NCI-H510A treated with DMSO at 0.1 percent for 48 hours (cell line): Measurements from ENCODE around the gene IGFLR1.

Experiments
- DNase-seq: peaks from one replicate; lab custom pipeline; 2025; lab: John Stamatoyannopoulos, UW

The IGFLR1 gene

DNA sequence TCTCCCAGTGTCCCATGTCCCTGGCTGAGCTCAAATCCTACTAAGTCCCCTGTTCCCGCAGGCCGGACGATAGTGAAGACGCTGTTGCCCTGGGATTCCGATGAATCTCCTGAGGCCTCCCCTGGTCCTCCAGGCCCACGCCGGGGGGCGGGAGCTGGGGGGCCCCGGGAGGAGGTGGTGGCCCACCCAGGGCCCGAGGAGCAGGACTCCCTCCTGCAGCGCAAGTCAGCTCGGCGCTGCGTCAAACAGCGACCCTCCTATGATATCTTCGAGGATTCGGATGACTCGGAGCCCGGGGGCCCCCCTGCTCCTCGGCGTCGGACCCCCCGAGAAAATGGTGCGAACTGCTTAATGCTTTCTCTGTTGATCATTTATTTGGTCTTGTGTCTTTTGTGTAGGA is 18.6 kb downstream of the IGFLR1 start:
- DNase-seq, result no peak

DNA sequence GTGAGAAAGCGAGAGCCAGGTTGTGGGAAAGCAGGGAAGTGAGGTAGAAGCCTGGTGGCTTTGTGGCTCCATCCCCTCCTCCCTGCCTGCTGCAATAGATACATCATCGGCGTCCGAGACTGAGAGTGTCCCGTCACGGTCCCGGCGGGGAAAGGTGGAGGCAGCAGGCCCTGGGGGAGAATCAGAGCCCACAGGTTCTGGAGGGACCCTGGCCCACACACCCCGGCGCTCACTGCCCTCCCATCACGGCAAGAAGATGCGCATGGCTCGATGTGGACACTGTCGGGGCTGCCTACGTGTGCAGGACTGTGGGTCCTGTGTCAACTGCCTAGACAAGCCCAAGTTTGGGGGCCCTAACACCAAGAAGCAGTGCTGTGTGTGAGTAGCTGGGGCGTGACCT is 19.4 kb downstream of the IGFLR1 start:
- DNase-seq, result no peak

DNA sequence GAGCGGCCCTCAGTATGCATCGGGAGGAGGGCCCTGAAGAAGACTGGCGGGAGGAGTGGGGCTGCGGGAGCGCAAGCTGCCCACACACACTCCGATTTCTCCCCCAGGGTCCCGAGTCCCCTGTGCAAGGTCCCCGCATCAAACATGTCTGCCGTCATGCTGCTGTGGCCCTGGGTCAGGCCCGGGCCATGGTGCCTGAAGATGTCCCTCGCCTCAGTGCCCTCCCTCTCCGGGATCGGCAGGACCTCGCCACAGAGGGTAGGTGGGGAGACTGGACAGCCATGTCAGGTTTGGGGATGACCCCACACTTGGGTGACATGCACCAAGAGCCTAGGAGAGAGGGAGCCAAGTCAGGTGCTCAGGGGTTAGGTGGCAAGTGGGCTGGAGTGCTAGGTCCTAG is 19.8 kb downstream of the IGFLR1 start:
- no peak for DNase-seq

DNA sequence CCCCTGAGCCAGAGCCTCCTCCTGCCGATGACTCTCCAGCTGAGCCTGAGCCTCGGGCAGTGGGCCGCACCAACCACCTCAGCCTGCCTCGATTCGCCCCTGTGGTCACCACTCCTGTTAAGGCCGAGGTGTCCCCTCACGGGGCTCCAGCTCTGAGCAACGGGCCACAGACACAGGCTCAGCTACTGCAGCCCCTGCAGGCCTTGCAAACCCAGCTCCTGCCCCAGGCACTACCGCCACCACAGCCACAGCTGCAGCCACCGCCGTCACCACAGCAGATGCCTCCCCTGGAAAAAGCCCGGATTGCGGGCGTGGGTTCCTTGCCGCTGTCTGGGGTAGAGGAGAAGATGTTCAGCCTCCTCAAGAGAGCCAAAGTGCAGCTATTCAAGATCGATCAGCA is 20.9 kb downstream of the IGFLR1 start:
- no peak for DNase-seq

DNA sequence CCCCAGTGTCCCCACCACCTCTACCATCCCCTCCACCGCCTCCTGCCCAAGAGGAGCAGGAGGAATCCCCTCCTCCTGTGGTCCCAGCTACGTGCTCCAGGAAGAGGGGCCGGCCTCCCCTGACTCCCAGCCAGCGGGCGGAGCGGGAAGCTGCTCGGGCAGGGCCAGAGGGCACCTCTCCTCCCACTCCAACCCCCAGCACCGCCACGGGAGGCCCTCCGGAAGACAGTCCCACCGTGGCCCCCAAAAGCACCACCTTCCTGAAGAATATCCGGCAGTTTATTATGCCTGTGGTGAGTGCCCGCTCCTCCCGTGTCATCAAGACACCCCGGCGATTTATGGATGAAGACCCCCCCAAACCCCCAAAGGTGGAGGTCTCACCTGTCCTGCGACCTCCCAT is 21.6 kb downstream of the IGFLR1 start:
- no peak for DNase-seq

DNA sequence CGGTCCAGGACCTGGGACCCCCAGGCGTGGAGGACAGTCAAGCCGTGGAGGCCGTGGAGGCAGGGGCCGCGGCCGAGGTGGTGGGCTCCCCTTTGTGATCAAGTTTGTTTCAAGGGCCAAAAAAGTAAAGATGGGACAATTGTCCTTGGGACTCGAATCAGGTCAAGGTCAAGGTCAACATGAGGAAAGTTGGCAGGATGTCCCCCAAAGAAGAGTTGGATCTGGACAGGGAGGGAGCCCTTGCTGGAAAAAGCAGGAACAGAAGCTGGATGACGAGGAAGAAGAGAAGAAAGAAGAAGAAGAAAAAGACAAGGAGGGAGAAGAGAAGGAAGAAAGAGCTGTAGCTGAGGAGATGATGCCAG is 22.1 kb downstream of the IGFLR1 start:
- no peak for DNase-seq

DNA sequence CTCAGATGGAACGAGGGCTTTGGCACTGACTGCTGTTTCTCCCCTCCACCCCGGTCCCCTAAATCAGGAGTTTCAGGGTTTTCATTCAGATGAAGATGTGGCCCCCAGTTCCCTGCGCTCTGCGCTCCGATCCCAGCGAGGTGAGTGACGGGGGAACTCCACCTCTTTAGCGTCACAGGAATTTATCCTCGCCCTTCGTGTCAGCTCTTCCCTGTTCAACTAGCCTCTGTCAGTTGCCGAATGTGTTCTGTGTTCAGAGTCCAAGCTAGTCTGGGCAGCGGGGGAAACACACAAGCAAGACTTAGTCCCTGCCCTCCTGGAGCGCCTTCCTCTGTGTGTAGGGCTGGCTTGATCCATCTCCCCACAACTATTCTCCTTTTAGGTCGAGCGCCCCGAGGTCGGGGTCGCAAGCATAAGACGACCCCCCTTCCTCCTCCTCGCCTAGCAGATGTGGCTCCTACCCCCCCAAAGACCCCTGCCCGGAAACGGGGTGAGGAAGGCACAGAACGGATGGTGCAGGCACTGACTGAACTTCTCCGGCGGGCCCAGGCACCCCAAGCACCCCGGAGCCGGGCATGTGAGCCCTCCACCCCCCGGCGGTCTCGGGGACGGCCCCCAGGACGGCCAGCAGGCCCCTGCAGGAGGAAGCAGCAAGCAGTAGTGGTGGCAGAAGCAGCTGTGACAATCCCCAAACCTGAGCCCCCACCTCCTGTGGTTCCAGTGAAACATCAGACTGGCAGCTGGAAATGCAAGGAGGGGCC is 22.7 kb downstream of the IGFLR1 start:
- DNase-seq, result no peak

DNA sequence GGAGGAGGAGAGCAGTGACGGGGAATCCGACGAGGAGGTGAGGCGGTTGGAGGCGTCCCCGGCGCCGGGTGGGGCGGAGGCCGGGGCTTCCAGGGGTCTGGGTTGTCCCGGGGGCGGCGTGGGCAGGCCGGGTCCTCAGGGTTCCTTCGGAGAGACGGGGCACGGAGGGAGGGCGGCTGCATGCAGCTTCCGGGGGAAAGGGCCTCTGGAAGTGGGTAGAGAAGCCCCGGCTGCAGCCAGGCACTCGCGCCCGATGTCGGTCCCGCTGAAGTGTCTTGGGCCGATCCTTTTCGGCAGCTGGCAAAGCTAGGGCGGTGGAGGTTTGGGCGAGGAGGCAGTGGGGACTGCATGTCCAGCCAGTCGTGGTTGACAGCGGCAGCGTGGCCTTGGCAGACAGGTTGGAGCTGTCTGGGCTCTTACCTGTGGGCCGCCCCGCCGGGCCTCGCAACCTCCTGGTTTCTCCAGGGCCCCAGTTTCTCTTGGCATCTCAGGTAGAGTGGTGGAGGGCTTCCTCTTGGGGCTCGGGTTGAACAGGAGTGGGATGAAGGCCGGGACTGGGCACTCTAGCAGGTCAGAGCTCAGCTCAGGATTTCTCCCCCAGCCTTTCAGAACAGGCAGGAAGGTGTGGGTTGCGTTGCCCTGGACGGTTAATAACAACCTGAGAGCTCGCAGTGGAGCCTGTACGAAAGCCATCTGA is 23.8 kb downstream of the IGFLR1 start:
- no peak for DNase-seq

DNA sequence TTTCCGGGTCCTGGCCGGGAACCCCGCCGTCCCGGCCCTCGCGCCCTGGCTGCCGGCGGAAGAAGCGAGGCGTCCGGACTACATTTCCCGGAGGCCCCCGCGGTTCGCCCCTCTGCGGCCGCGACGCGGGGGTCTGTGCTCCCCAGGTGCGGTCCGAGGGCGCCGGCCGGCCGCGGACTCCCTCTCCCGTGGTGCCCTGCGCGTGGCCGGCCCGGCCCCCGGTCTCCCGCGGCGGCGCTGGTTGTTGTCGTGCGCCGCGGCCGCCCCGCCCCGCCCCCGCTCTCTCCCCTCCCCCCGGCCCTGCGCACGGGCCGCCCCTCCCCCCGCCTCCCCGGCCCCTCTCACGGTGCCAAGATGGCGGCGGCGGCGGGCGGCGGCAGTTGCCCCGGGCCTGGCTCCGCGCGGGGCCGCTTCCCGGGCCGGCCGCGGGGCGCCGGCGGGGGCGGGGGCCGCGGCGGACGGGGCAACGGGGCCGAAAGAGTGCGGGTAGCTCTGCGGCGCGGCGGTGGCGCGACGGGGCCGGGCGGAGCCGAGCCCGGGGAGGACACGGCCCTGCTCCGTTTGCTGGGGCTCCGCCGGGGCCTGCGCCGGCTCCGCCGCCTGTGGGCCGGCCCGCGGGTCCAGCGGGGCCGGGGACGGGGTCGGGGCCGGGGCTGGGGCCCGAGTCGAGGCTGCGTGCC is 24.4 kb downstream of the IGFLR1 start, which contains the start of gene KMT2B:
Gene KMT2B, plus strand, starts transcription at position 339 of the 680 bp plus-strand sequence. Its CDS starts 16 bp downstream, at position 355.
- peak; percentile 93 for DNase-seq

DNA sequence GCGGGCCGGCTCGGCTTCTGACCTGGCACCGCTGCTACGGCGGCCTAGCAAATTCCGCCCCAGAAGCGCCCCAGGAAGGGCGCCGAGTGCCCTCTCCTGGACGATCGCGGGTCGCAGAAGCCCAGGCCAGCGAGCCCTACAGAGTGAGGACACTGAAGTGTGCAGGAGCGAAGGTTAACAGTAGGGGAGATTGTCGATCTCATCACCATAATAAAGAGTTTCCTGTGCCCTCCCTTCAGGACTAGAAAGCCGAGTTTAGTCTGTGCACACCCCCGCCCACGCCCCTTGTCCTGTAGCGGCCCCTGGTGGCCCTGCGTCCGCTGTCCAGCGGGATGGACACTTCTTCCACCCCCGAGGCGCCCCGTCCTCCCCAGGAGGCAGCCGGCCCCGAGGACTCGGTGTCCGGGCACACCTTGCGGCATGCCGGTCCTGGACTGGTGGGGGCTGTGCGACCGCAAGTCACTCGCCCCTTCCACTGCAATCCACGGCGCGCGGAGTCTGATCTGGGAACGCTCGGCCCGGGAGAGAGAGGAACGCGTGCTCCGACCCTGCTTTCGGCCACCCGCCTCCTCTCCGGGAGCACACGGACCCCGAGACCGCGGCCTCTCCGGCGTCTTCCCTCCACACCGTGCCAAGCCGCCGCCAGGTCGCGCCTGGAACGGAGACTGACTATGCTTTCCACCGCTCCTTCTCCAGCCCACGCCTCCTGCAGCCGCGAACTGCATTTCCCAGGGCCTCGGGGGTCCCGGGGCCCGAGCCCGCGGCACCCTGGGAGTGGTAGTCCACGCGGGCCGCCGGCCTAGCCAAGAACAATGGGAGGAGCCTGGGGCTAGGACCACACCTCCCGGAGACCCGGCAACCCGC is 25.2 kb downstream of the IGFLR1 start:
- DNase-seq, result peak; percentile 83

DNA sequence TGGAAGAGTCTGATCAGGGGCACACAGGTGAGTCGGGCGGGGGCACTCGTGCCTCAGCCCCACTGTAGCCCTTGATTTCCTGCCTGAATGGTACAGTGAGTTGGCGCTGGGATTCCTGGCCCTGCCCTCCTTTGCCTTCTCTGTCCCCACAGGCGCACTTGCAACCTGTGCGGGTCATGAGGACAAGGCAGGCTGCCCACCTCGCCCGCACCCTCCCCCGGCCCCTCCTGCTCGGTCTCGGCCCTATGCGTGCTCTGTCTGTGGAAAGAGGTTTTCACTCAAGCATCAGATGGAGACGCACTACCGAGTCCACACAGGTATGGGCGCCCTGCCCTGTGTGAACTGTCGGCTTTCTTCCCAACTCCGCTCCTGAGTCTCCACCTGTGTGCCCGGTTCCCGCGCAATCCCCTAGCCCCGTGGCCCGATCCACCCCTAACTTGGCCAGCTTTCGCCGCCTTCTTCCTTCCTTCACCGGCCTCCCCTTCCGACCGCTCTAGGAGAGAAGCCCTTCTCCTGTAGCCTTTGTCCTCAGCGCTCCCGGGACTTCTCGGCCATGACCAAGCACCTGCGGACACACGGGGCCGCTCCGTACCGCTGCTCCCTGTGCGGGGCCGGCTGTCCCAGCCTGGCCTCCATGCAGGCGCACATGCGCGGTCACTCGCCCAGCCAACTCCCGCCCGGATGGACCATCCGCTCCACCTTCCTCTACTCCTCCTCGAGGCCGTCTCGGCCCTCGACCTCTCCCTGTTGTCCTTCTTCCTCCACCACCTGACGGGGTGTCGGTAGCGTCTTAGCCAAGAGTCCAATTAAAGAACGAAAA is 26.1 kb downstream of the IGFLR1 start:
- DNase-seq, result no peak

DNA sequence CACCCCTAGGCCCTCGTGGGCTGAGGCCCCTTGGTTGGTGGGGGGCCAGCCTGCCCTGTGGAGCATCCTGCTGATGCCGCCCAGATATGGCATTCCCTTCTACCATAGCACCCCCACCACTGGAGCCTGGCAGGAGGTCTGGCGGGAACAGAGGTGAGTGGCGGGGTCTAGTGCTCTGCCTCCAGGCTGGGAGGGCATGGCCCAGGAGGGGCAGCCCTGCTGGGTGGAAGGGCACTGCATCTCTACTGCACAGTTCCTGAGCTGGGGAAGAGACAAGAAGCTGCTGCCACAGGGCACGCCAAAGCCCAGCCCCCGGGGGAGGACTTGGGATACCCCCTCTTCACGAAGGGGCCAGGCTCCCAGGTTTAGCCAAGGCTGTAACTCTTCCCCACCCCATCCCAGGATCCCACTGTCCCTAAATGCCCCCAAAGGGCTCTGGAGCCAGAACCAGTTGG is 26.9 kb downstream of the IGFLR1 start:
- no peak for DNase-seq

DNA sequence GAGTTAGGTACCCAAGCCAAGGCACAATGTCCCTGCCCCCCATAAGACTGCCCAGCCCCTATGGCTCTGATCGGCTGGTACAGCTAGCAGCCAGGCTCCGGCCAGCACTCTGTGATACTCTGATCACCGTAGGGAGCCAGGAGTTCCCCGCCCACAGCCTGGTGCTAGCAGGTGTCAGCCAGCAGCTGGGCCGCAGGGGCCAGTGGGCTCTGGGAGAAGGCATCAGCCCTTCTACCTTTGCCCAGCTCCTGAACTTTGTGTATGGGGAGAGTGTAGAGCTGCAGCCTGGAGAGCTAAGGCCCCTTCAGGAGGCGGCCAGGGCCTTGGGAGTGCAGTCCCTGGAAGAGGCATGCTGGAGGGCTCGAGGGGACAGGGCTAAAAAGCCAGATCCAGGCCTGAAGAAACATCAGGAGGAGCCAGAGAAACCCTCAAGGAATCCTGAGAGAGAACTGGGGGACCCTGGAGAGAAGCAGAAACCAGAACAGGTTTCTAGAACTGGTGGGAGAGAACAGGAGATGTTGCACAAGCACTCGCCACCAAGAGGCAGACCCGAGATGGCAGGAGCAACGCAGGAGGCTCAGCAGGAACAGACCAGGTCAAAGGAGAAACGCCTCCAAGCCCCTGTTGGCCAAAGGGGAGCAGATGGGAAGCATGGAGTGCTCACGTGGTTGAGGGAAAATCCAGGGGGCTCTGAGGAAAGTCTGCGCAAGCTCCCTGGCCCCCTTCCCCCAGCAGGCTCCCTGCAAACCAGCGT is 27.5 kb downstream of the IGFLR1 start:
- no peak for DNase-seq

DNA sequence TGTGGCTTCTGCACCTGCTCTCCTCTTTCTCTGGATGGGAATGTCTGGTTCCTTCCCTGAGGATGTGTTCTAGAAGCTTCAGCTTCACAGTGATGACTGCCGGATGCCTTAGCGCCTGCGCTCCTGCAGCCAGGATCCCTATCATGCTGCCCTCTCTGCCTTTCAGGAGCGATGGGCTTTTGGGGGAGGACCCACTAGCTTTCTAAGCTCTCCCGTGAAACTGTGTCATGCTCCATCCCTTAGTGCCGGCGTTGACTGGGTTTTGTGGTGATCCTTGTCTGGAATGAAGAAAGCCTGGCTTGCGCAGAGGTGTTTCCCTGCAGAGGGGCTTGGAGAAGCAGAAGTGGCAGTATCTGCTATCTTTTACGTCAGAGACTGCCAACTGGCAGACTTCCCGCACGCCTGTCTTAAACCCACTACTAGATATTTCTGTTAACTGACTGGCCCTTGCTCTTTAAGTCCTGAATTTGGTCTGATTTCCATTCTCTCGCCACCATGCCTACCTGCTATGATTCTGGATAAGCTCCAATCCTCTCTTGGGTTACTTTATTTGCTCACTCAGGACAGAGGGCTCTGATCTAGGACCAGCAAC is 28.3 kb downstream of the IGFLR1 start:
- no peak for DNase-seq

DNA sequence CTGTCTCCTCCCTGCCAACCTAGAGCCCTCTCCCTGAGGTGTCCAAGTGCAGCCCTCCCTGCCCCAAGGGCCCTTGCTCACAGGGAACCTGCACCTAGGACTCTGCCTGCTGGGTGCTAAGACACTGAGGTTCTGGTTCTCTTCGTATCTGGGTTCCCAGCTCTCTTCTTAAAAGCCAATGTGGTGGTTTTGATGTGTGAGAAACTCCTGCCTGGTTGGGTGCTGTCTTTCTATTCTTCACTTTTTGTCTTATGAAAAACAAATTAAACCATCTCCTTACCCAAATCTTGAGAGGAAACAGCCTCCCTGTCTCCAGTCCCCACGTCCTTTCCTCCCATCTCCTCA is 28.8 kb downstream of the IGFLR1 start:
- DNase-seq, result no peak

DNA sequence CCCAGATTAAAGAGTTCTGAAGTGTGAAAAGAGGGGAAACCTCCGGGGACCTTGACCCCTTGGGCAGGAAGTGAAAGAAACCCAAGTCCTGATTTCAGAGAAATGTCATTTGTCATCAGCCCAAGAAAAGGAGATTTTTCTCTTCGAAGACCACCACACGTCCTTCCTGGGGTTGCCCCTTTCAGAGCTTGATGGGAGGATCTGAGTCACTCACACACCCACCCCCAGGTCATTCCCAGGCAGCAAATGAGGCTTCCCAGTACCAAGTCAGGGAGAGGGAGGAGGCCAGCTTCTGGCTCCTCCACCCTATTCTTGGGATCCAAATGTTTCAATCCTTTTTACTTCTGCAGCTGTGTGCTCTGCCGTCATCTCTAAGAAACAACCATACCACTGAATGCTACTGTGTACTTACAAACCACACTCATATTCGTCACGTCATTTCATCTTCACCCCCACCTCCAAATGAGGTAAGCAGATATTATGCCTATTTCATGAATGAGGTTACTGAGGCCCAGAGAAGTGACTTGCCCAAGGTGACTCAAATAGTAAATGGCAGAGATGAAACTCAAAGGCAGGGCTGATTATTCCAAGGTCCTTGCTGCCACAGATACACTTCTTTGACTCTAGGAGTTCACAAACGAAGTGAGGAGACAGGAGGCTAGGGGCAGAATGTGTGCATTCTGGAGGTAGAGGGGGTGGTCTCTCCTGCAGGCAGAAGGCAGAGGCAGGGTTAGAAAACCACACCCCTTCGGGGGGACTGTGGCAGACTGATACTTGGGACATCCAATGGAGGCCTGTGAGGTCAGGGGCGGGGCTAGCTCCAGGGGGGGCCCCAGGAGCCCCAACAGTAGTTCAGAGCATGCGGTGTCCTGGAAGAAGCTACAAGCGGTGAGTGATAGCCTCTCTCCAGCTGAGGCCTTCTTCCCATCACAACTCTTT is 29.4 kb downstream of the IGFLR1 start:
- no peak for DNase-seq

DNA sequence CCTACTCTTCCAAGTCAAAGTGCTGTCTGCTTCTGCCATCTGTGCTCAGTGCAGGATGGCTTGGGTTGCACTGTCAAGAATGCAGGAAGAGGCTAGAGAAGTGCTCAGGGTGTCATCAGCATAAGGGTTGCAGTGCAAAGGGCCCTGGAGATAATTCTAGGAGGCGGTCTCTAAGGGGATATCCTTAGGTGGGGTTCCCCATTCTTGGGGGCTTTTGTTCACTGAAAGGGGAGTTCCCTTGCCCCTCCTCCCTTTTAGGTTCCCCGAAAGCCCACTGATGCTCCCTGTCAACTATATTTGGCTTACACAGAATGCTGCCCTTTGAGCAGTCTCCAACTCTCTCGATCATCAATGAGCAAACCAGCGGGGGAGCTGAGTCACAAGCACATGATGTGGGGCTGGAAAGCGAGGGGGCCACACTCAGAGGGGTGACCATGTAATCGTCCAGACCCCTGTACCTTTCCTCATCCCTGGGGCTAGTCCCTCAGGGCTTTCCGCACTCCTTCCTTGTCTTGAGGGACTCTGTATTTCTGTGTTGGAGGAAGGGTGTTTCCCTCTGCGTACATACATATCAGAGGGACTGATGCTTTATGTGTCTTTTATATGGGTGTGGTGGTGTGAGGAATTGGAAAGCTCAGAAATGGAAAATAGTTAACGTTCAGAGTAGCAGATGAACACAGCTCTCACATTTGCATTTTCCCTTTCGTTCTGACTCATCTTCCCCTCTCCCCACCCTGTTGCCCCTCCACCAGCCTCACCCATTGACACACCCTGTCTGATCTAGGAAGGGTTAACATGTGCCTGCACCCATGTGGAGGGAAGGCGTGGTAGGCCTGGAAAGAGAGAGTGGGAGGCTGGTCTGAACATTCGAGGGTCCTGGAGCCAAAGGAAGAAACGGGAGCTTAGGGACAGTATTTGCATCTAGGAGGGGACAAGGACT is 31.2 kb downstream of the IGFLR1 start:
- DNase-seq, result no peak

DNA sequence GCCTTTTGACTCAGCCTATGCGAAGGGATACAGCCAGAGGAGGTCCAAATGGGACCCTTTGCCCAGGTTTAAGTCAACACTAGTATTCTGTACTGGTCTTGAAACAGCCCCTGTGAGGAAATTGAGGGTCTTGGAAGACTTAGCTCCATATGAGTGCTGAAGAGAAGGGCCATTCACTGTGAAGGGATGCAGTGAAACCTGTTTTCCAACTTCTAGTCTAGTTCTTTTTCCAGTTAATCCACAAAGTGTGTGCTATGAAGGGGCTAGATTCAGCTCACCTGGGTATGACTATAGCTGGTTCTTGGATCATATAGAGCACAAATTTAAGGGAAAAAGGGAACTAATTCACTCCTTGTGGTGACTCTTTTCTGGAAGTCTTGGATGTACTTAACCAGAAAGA is 33.9 kb downstream of the IGFLR1 start:
- DNase-seq, result no peak
